Lower lobe of right lung (tissue), 2 donors: ENCODE measurements around the gene HELZ2. TPM values are rescaled to one million over a fixed set of nuclear protein-coding genes. Genes with fewer than 3 reads are reported as not detected.

Experiments used
- ATAC-seq, 2 donors: fragments of 200-7000 bp; cut with Tn5 transposase; one replicate each; pipeline ENCODE4 v1.9.1; 2020 to 2022; ENCODE audit warnings: mild to moderate bottlenecking in 2 of 2, moderate library complexity in 2 of 2
- DNase-seq: peaks from one replicate; pipeline ENCODE4 v3.0.0-alpha.2; 2020
- H3K27ac ChIP-seq: fragments of 200-600 bp; one replicate; pipeline ENCODE4 v1.8.0; 2022
- H3K27me3 ChIP-seq: fragments of 200-600 bp; one replicate; pipeline ENCODE4 v1.8.0; 2022; ENCODE audit warnings: low read depth
- H3K36me3 ChIP-seq: fragments of 200-600 bp; one replicate; pipeline ENCODE4 v1.8.0; 2022; ENCODE audit warnings: mild to moderate bottlenecking
- H3K4me1 ChIP-seq: fragments of 200-600 bp; one replicate; pipeline ENCODE4 v1.8.0; 2022
- H3K4me3 ChIP-seq: fragments of 200-600 bp; one replicate; pipeline ENCODE4 v1.8.0; 2022; ENCODE audit warnings: mild to moderate bottlenecking
- H3K9me3 ChIP-seq: fragments of 200-600 bp; one replicate; pipeline ENCODE4 v1.8.0; 2022
- intact Hi-C: fragments of 100-400 bp; cut with DNase I; formaldehyde crosslinking; loops from one replicate; pipeline ENCODE4 v1.11.0; 2022
- total RNA-seq: library from RNA; stranded (reverse); fragmentation: NEBNext Ultra II Directional; extraction: Animal tissue kit (Norgen Biotek cat#: 25700); gene quantifications from one replicate; pipeline ENCODE4 v1.2.1, GENCODE V29; 2021
- TF ChIP-seq, protein P1 (sequence below): fragments of 200-600 bp; IDR thresholded peaks from one replicate; pipeline ENCODE4 v1.8.0; 2022; ENCODE audit warnings: antibody characterized with exemption, mild to moderate bottlenecking
- donor health status: DM: no; HTN: yes; CAD: no; lungs with severe emphysema.

The HELZ2 gene
- total RNA-seq, 1 donor from 2014 or later, result 59.6 TPM

DNA sequence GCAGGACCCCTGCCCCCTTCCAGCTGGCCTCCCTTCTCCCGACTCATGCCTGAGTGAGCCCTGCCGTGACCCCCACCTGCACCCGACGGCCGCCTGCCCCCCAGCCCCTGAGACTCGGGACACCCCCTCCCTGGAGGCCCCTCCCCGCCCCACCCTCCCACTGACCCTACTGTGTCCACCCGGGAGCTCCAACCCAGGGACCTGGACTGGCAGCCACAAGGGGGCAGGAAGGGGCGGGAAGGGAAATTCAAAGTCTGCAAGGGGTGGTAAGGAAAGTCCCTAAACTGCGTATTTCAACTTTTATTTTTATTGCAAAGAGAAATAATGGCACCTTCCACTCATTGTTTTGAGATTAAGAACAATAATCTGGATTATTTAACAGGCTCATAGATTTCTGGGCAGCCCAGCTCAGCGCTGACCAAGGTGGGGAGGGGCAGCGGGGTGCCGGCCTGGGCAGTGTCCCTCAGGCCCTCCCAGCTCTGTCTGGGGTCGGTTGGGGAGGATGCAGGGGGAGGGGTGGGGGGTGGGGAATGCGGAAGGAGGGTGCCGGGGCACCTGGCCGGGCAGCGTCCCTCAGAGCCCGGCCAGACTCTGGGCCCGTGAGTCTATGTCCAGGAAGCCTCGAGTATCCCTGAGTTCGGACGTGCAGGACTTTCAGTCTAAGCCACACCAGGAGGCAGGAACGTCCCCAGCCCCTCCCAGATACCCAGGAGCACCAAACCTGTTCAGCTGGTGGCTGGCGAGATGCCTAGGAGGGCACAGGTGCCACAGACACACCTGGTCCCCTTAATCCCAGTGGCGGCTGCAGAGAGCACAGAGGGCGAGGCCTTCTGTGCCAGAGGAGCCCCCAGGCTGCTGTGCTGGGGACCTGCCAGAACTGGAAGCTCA, 35.6 kb downstream of the HELZ2 start:
- TF ChIP-seq, protein P1, sequence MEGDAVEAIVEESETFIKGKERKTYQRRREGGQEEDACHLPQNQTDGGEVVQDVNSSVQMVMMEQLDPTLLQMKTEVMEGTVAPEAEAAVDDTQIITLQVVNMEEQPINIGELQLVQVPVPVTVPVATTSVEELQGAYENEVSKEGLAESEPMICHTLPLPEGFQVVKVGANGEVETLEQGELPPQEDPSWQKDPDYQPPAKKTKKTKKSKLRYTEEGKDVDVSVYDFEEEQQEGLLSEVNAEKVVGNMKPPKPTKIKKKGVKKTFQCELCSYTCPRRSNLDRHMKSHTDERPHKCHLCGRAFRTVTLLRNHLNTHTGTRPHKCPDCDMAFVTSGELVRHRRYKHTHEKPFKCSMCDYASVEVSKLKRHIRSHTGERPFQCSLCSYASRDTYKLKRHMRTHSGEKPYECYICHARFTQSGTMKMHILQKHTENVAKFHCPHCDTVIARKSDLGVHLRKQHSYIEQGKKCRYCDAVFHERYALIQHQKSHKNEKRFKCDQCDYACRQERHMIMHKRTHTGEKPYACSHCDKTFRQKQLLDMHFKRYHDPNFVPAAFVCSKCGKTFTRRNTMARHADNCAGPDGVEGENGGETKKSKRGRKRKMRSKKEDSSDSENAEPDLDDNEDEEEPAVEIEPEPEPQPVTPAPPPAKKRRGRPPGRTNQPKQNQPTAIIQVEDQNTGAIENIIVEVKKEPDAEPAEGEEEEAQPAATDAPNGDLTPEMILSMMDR, result peak; percentile 36
- peak overlapping the region; percentile 88 for H3K27ac ChIP-seq
- intact Hi-C loops, result no loop called here
- H3K27me3 ChIP-seq, result peaks cover 6% of the 10 kb centered on the region
- ATAC-seq (peak; percentile 35 to 36), DNase-seq (peak; percentile 86)
- H3K36me3 ChIP-seq, result no peaks in the 10 kb centered on the region
- peaks cover 45% of the 10 kb centered on the region for H3K4me1 ChIP-seq
- H3K9me3 ChIP-seq, result no peaks in the 10 kb centered on the region
- peak overlapping the region; percentile 60 for H3K4me3 ChIP-seq

DNA sequence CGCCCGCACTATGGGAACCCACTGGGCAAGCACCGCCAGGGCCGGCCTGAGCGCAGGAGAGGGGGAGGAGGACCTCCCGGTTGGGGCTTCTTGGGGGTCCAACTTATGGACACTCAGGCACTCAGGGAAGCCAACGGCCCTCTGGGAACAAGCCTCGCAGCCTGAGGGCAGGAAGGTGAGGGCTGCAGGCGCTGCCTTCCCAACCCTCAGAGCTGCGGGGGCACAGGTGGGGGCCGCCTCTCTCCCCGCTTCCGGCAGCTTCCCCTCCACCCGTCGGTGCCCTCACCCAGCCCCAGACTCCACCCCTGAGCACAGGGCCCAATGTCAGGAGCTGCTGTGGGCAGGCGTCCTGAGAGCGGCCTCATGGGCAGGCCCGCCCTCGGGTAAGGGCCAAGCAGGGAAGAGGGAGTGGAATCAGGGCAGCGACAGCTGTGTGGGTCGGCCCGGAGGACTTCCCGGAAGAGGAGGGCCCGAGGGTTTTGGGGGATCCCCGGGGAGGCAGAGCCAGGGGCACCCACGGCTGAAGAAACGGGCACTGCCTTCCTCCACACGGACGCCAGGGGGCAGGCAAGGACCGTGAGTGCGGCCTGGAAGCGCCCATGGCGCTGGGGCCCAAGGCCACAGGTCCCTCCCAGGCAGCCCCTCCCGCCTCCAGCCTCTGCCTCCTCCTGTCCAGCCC, 36.4 kb downstream of the HELZ2 start:
- ATAC-seq (peak; percentile 94 to 95), DNase-seq (peak; percentile 98)
- Histone ChIP-seq H3K4me1 (peaks cover 45% of the 10 kb centered on the region), H3K27me3 (peaks cover 6% of the 10 kb centered on the region), H3K4me3 (peak overlapping the region; percentile 60), H3K9me3 (no peaks in the 10 kb centered on the region), H3K27ac (peak overlapping the region; percentile 88), H3K36me3 (no peaks in the 10 kb centered on the region)
- TF ChIP-seq, protein P1, result peak; percentile 98
- intact Hi-C loops, result no loop called here

DNA sequence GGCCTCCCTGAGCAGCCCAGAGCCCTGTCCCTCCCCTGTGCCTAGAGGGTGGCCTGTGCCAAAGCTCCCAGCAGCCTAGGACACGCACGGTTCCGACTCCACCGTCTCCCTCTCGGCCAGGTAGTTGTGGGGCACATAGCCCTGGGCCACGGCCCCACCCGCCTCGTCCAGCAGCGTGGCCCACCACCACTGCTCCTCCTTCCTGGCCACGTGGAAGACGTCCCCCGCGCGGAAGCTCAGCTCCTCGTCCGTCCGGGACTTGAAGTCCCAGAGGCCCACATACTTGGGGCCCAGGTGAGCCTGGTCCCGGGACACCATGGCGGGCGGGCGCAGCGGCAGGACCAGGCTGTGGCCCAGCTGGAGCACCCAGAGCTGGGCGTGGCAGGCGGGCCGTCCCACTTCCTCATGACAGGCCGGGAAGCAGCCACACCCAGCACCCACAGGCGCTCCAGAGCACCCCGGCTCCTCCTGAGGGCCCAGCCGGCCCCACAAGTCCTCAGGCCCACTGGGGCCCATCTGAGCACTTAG, 37.0 kb downstream of the HELZ2 start, which contains the start of gene PTK6:
Gene PTK6, minus strand, starts transcription at position 380 of the 528 bp plus-strand sequence. Its CDS starts 62 bp downstream, at position 318.
- TF ChIP-seq, protein P1, result no peak
- H3K27ac ChIP-seq, result peak within 1 kb of the TSS; percentile 88

DNA sequence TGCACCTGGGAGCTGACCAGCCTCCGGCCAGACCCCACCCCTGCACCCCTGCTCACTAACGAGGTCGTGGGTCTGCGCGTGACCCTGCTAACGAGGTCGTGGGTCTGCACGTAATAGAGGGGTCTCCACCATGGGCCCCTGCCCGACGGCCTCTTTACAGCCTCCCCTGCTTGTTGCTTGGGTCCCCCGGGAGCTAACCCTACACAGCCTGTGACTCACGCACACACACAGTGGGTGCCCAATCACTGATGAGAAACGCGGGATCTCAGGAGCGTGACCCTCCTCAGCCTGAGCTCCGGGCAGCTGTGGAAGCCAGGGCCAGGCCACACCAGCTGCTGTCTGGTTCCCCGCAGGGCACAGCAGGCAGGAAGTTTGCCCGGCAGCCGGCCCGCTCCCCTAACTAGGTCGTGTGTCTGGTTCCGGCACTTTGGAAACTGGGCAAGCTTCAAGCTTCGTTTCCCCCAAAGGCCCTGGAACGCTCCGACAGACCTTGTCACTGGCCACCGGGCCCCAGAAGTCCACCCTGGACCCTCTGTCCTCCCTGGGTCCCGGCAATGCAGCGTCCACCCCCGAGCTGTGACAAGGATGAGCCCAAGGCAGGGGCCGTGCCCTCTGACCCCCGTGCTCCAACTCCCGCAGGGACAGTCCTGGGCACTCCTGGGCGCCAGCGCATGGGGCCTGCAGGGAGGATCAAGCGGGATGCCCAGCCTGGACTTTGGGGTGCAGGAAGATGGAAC, 37.6 kb downstream of the HELZ2 start:
- DNase-seq (no peak), ATAC-seq (no peak)
- TF ChIP-seq, protein P1, result no peak
- intact Hi-C loops, result no loop called here
- Histone ChIP-seq H3K9me3 (no peaks in the 10 kb centered on the region), H3K27ac (peak overlapping the region; percentile 88), H3K4me1 (peaks cover 45% of the 10 kb centered on the region), H3K4me3 (peak overlapping the region; percentile 60), H3K36me3 (no peaks in the 10 kb centered on the region), H3K27me3 (peaks cover 6% of the 10 kb centered on the region)

More for the DNA sequence above, 37.0 kb downstream of the HELZ2 start, which contains the start of gene PTK6:
- Histone ChIP-seq H3K9me3 (no peaks in the 10 kb centered on the region), H3K4me3 (peak within 1 kb of the TSS; percentile 60), H3K27me3 (peaks cover 6% of the 10 kb centered on the region), H3K4me1 (peaks cover 45% of the 10 kb centered on the region), H3K36me3 (no peaks in the 10 kb centered on the region)
- DNase-seq (peak; percentile 93), ATAC-seq (peak; percentile 76 to 77)
- intact Hi-C loops, result no loop called here
